ENCODE data around the gene TMEM183A.
A peak's percentile ranks its signal among the peaks of the same experiment; 100 is the strongest.
"Not testable (repeated sequence)": the region's sequence is repeated elsewhere in the genome, so short reads cannot be mapped to it uniquely, and the experiment has no call there.

TMEM183A gene

DNA sequence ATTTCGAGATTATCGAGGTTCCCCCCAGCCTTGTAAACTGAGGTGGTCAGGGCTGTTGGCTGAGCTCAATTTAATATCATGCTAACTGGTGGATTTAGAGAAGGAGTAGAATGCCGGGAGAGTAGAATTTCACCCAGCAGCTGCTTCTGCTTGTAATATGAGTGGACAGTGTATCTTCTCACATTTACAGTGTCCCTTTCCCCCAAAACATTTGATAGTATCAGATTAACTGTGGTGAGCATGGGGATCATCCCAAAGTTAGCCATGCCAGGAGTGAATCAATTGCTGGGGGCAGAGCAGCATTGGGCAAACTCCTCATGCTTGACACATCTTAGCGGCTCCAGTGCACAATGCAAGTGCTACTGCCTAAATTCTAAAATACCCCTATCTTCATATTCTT is 9.9 kb downstream of the TMEM183A start:
- no peak for DNase-seq (ENCODE audit: extremely low spot score)
- ChIA-PET POLR2A (no interaction called here), CTCF (interaction anchor here (0.7 to 2.0 kb wide), 2 partner anchors 9 to 18 kb away, joined by 3 to 5 read pairs; no protein-coding TSS in a partner anchor)
- TF ChIP-seq, protein P1, sequence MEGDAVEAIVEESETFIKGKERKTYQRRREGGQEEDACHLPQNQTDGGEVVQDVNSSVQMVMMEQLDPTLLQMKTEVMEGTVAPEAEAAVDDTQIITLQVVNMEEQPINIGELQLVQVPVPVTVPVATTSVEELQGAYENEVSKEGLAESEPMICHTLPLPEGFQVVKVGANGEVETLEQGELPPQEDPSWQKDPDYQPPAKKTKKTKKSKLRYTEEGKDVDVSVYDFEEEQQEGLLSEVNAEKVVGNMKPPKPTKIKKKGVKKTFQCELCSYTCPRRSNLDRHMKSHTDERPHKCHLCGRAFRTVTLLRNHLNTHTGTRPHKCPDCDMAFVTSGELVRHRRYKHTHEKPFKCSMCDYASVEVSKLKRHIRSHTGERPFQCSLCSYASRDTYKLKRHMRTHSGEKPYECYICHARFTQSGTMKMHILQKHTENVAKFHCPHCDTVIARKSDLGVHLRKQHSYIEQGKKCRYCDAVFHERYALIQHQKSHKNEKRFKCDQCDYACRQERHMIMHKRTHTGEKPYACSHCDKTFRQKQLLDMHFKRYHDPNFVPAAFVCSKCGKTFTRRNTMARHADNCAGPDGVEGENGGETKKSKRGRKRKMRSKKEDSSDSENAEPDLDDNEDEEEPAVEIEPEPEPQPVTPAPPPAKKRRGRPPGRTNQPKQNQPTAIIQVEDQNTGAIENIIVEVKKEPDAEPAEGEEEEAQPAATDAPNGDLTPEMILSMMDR (IDR thresholded peaks at IDR 0.05; ENCODE audit: control extremely low read depth, extremely low read depth, low read depth, missing control alignments): no peak

DNA sequence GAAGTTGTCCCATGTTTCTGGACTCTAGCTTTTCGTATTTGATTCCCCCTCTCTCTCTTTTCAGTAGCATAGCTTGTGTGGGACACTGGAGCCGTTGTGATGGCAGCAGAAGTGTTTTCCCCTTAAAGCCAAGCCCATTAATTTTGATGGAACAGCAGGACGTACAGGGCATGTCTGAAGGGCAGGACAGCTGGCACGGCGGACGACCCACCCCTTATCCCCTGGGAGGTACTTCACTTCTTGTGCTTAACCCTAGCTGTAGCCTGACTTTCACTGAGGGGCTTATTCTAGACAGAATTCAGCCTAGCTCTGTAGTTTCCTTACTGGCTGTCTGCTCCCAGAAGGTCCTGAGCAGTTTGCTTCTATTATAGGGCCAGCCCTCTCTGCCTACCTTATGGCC is 10.5 kb downstream of the TMEM183A start:
- CTCF ChIA-PET: interaction anchor here (2.0 kb wide), 1 partner anchor 19 kb away, joined by 5 read pairs; no protein-coding TSS in a partner anchor
- TF ChIP-seq, protein P1 (IDR thresholded peaks at IDR 0.05; ENCODE audit: control extremely low read depth, extremely low read depth, low read depth, missing control alignments): no peak
- POLR2A ChIA-PET: no interaction called here
- DNase-seq (ENCODE audit: extremely low spot score): no peak

DNA sequence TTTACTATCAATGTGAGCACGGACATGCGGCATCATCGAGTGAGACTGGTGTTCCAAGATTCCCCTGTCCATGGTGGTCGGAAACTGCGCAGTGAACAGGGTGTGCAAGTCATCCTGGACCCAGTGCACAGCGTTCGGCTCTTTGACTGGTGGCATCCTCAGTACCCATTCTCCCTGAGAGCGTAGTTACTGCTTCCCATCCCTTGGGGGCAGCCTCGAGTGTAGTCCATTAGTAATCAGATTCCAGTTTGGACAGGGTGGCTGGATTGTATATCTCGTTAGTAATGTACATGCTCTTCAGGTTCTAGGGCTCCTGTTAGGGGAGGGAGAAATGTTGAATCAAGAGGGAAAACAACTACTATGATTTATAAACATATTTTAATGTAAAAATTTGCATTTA is 15.7 kb downstream of the TMEM183A start:
- POLR2A ChIA-PET; DNase-seq (ENCODE audit: extremely low spot score): not testable (repeated sequence)
- CTCF ChIA-PET: interaction anchor here (1.0 to 1.1 kb wide), 3 partner anchors 12 to 244 kb away, joined by 3 to 6 read pairs (median 4); no protein-coding TSS in a partner anchor

DNA sequence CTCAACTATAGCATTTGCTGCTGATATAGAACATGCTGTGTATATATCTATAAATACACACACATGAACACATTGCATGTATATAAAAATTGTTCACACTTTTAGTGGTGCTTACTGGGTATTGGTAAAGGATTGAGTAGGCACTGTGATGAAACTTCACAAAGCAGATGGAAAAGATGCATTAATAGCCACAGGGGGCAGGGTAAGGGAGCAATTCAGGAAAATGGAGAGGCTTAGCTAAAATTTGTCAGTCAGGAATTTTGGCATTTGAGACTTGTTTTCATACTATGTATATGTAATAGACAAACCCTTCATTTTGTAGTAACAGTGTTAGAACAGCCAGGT is 18.5 kb downstream of the TMEM183A start:
- CTCF ChIA-PET: interaction anchor here (1.0 to 7.9 kb wide), 4 partner anchors 13 to 243 kb away, joined by 3 to 85 read pairs (median 18); partner anchors contain the start of gene TMEM183A
- TF ChIP-seq, protein P1 (IDR thresholded peaks at IDR 0.05; ENCODE audit: control extremely low read depth, extremely low read depth, low read depth, missing control alignments): no peak
- POLR2A ChIA-PET: interaction anchor here (0.5 to 1.0 kb wide), 2 partner anchors 11 to 13 kb away, joined by 4 read pairs; no protein-coding TSS in a partner anchor
- DNase-seq (ENCODE audit: extremely low spot score): no peak

DNA sequence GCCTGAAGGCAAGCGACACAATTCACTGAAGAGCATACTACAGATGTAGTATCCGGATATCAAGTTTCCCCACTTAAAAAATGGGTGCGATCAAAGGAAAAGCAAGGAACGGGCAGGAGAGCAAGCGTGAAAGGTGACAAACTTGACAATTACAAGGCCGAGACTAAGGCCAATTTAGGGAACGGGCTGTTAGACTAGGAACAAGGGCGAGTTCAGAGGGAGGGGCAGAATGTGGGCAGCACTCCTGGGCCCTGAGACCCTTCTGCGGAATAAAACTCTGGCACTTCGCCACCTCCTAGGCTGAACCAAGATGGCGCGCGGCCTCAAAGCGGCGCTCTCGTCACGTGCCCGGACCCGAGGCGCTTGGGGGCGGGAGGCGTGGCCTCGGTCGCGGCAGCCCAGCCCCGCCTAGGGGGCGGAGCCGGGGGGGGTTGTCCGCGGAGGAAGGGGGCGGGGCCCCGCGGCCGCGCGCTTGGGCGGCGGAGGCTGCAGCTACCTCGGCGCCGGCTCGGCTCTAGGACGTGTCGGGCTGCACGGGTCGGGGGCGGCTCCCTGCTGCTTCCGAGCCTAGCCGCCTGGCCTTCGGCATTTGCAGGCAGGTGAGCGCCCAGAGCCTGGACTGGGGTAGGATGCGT is 19.0 kb downstream of the TMEM183A start, which contains the start of gene PPFIA4:
Gene PPFIA4, plus strand, starts transcription at position 461 of the 635 bp plus-strand sequence. CDS start 12,518 bp downstream, outside the sequence.
- TF ChIP-seq, protein P1 (IDR thresholded peaks at IDR 0.05; ENCODE audit: control extremely low read depth, extremely low read depth, low read depth, missing control alignments): no peak
- ChIA-PET POLR2A (interaction anchor here (0.7 to 1.0 kb wide), 3 partner anchors 10 to 1436 kb away, joined by 3 to 5 read pairs (median 4); no protein-coding TSS in a partner anchor), CTCF (interaction anchor here (1.0 to 7.9 kb wide), 5 partner anchors 12 to 242 kb away, joined by 3 to 85 read pairs (median 5); partner anchors contain the start of gene TMEM183A)
- peak; percentile 98 for DNase-seq (ENCODE audit: extremely low spot score)

DNA sequence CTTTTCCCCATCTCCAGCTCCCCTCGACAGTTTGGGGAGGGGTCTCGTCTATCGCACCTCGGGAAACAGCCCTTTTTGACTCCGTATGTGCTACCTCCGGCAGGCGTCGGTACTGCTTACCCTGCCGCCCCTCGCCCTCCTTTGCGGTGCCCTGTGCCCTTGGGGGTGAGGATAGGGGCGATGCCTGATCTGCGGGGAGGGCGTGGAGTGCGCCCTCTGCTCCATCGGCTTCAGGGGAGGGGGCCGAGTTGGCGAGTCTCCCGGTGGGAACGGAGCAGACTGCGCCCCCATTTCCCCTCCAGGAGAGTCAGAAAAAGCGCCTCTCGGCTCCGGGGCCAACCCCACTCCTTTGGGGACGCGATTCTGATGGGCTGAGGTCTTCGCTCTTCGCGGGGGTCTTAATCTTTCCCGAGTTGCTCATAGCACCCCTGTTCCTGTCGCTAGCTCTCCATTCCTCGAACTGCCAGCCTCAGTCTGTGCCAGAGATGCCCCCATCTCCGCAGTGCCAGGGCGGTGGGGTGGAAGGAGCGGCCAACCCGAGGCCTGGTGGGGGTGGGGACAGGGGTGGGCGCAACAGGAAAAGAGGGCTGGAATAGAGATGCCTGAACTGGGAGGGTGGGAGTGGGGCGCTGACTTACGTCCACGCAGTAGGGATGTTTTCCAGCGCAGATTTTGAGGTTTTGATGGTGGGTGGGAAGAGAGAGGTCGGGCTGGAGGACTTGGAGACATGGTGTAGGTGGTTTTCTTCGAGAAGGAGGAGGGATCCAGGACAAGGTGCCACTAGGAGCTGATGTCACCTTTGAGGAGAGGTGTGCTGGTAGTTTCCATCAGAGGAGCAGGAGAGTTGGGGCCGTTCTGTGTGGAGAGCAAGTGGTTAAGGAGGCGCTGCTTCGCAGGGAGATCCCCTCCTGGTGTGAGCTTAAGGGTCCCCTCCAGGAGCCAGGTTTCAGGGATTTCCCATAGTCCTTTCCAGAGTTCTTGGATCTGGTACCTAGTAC is 19.8 kb downstream of the TMEM183A start:
- ChIA-PET CTCF (interaction anchor here (1.0 to 7.9 kb wide), 5 partner anchors 12 to 241 kb away, joined by 3 to 85 read pairs (median 3); no protein-coding TSS in a partner anchor), POLR2A (interaction anchor here (0.7 to 1.0 kb wide), 3 partner anchors 9 to 1436 kb away, joined by 3 to 5 read pairs (median 4); no protein-coding TSS in a partner anchor)
- TF ChIP-seq, protein P1 (IDR thresholded peaks at IDR 0.05; ENCODE audit: control extremely low read depth, extremely low read depth, low read depth, missing control alignments): no peak
- peak; percentile 22 for DNase-seq (ENCODE audit: extremely low spot score)
